Muscle layer of duodenum (tissue), 2 donors: ENCODE data around the gene FAM168A.

Experiments used
- H3K27ac ChIP-seq: one replicate; pipeline ENCODE4 v1.7.0; 2013; ENCODE audit warnings: mild to moderate bottlenecking, low read length
- H3K27me3 ChIP-seq: one replicate; pipeline ENCODE4 v1.7.0; 2013; ENCODE audit warnings: low read depth, mild to moderate bottlenecking, control low read depth, low read length
- H3K36me3 ChIP-seq, 2 donors: one replicate each; pipeline ENCODE4 v1.7.0; 2013; ENCODE audit warnings: low read length in 2 of 2, control low read depth in 1 of 2, mild to moderate bottlenecking in 1 of 2; ENCODE audit not compliant: insufficient read depth in 2 of 2, control insufficient read depth in 1 of 2
- H3K4me1 ChIP-seq, 2 donors: one replicate each; pipeline ENCODE4 v1.7.0; 2013; ENCODE audit warnings: low read length in 2 of 2, mild to moderate bottlenecking in 2 of 2, control low read depth in 1 of 2, moderate library complexity in 1 of 2; ENCODE audit not compliant: insufficient read depth in 2 of 2, control insufficient read depth in 1 of 2
- H3K4me3 ChIP-seq, 2 donors: one replicate each; pipeline ENCODE4 v1.7.0; 2013; ENCODE audit warnings: low read length in 2 of 2, low read depth in 1 of 2, mild to moderate bottlenecking in 1 of 2
- H3K9me3 ChIP-seq, 2 donors: one replicate each; pipeline ENCODE4 v1.7.0; 2013; ENCODE audit warnings: low read length in 2 of 2, control low read depth in 1 of 2, mild to moderate bottlenecking in 1 of 2; ENCODE audit not compliant: control insufficient read depth in 1 of 2
- donor health status: healthy.

Gene FAM168A

GRCh38 chr11:73405146-73405510 is 192.8 kb downstream of the FAM168A start:
- no peaks in the 10 kb centered on the region for H3K27me3 ChIP-seq
- H3K27ac ChIP-seq: no peak overlapping the region
- no peak overlapping the region for H3K4me3 ChIP-seq
- H3K9me3 ChIP-seq: no peaks in the 10 kb centered on the region
- peaks cover 8 to 38% of the 10 kb centered on the region in 2 donors for H3K36me3 ChIP-seq
- H3K4me1 ChIP-seq: no peaks in the 10 kb centered on the region

DNA sequence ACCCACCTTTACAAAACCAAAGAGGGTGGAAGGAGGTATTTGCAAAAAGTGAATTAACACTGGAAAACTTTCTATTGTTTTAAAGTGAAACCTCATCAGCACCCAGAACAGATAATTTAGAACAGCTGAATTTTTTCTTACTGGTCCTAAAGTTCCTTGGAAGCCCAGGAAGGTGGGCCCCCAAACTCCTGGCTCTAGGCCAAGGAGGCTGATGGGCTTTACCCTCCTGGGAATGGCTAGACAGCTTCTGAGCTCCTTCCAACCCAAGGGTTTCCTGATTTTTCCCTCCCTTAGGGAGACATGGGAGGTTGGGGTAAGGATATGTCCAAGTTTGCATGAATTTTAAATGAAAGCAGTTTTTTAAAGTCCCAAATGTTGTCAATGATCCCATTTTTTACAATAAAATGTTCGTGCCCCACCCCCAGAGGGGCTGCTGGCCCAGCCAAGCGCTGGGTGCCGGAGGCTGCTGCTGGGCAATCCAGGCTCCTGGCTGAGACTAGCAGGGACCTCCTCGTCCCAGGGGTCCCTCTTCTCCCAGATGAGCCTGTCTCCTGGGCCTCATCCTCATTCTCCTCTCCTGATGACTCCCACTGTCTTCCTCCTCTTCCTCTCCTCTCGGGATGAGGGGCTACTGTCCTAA is 193.3 kb downstream of the FAM168A start:
- H3K9me3 ChIP-seq: no peaks in the 10 kb centered on the region
- peaks cover 5 to 37% of the 10 kb centered on the region in 2 donors for H3K36me3 ChIP-seq
- no peaks in the 10 kb centered on the region for H3K27me3 ChIP-seq
- H3K4me3 ChIP-seq: no peak overlapping the region
- H3K4me1 ChIP-seq: no peaks in the 10 kb centered on the region
- no peak overlapping the region for H3K27ac ChIP-seq

DNA sequence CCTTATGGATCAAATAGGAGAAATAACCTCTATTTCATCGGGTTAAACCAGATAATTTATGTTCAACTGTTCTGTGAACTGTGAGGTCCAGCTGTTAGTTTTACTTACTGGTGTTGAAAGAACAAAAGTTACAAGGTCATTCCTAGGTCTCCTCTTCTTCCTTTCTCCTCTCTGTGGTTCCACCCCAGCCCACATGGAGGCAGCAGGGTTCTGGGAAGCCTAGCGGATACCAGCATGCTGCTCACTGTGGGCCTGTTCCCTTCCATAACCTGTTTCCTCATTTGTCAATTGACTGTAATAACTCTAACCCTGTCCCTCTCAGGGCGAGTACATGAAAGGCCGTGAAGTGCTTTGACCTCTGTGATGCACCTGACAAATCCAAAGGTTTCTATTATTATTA is 193.9 kb downstream of the FAM168A start:
- no peaks in the 10 kb centered on the region for H3K27me3 ChIP-seq
- H3K27ac ChIP-seq: no peak overlapping the region
- no peaks in the 10 kb centered on the region for H3K4me1 ChIP-seq
- no peak overlapping the region for H3K4me3 ChIP-seq
- H3K36me3 ChIP-seq: peaks cover 3 to 31% of the 10 kb centered on the region in 2 donors
- H3K9me3 ChIP-seq: no peaks in the 10 kb centered on the region

DNA sequence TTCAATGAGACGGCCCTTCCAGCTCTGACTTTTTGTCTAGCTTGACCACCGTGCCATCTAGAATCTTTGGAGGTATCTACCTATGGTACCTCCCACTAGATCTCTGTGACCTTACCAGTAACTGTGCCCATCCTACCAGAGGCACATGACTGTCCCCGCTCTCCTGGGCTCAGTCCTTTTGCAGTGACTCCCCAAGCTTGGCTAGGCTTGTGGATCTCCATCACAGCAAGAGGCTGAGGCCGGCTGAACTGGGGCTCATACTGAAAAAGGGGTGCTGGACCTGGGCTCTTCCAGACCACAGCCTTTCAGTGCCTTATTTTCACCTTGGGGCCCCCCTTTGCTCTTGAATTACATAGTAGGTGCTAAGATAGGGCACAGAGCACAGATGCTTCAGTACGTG is 194.4 kb downstream of the FAM168A start:
- H3K4me3 ChIP-seq: no peak overlapping the region
- H3K4me1 ChIP-seq: no peaks in the 10 kb centered on the region
- no peaks in the 10 kb centered on the region for H3K9me3 ChIP-seq
- no peaks in the 10 kb centered on the region for H3K27me3 ChIP-seq
- H3K36me3 ChIP-seq: peaks cover 3 to 29% of the 10 kb centered on the region in 2 donors
- no peak overlapping the region for H3K27ac ChIP-seq

DNA sequence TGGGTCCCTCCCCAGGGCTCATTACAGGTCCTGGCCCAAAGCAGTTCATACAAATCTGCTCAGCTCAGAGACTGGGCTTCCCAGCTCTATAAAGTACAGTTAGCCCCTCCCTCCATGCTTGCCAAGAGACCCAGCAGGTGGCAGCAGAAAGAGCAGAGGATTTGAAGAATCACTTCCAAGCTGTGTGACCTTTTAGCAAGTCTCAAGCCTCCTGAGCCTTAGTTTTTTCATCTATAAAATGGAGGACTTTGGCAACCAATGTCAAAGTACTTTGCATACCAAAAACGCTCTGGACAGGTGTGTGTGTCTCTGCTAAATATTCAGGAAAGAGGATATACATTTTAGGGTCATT is 195.1 kb downstream of the FAM168A start:
- Histone ChIP-seq H3K27me3 (no peaks in the 10 kb centered on the region), H3K9me3 (no peaks in the 10 kb centered on the region), H3K36me3 (peaks cover 3 to 28% of the 10 kb centered on the region in 2 donors), H3K27ac (no peak overlapping the region), H3K4me1 (no peaks in the 10 kb centered on the region), H3K4me3 (no peak overlapping the region)

- Histone ChIP-seq H3K36me3 (peaks cover 3 to 22% of the 10 kb centered on the region in 2 donors), H3K27ac (no peak overlapping the region), H3K4me1 (no peaks in the 10 kb centered on the region), H3K4me3 (no peak overlapping the region), H3K27me3 (no peaks in the 10 kb centered on the region), H3K9me3 (no peaks in the 10 kb centered on the region)
Observed at GRCh38 chr11:73401924-73402833, 195.7 kb downstream of the FAM168A start.

DNA sequence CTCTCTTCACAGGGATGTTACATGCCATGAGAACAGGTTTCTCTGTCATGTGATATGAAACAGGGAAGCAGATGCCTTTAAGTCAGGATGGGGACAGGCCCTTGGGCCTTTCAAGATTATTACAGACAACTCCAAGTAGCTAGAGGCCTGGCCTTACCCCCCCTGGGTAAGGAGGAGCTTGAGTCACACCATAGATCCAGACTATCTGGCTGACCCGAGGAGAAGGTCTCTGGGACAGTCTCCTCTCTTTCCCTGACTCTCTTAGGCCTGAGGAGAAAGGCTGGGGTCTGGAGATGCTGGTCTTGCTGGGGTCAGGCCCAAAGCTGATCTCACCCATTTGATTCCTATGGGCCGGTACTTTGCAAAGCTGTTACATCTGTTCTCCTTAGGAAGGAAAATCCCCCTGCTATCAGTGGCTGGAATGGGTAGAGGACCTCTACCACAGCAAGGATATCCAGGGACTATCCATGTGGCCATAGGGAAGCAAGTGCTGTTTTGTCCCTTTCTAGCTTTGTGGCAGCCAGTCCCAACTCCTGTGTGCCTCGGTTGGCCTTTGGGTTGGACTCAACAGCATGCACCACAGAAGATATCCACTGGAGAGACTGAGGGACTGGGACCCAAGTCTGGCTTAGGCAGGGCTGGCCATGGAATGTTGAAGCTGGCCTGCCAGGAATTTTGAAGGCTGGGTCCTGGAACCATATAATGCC is 196.5 kb downstream of the FAM168A start:
- no peak overlapping the region for H3K27ac ChIP-seq
- H3K4me3 ChIP-seq: no peak overlapping the region
- no peaks in the 10 kb centered on the region for H3K9me3 ChIP-seq
- H3K27me3 ChIP-seq: no peaks in the 10 kb centered on the region
- H3K36me3 ChIP-seq: peaks cover 3 to 15% of the 10 kb centered on the region in 2 donors
- no peaks in the 10 kb centered on the region for H3K4me1 ChIP-seq

GRCh38 chr11:73400293-73400692 is 197.6 kb downstream of the FAM168A start:
- Histone ChIP-seq H3K27me3 (no peaks in the 10 kb centered on the region), H3K27ac (no peak overlapping the region), H3K4me1 (no peaks in the 10 kb centered on the region), H3K36me3 (peaks cover 0 to 6% of the 10 kb centered on the region in 2 donors), H3K9me3 (no peaks in the 10 kb centered on the region), H3K4me3 (no peak overlapping the region)

GRCh38 chr11:73399636-73400035 is 198.3 kb downstream of the FAM168A start:
- no peak overlapping the region for H3K27ac ChIP-seq
- no peaks in the 10 kb centered on the region for H3K27me3 ChIP-seq
- H3K9me3 ChIP-seq: no peaks in the 10 kb centered on the region
- no peaks in the 10 kb centered on the region for H3K36me3 ChIP-seq
- H3K4me3 ChIP-seq: no peak overlapping the region
- no peaks in the 10 kb centered on the region for H3K4me1 ChIP-seq

DNA sequence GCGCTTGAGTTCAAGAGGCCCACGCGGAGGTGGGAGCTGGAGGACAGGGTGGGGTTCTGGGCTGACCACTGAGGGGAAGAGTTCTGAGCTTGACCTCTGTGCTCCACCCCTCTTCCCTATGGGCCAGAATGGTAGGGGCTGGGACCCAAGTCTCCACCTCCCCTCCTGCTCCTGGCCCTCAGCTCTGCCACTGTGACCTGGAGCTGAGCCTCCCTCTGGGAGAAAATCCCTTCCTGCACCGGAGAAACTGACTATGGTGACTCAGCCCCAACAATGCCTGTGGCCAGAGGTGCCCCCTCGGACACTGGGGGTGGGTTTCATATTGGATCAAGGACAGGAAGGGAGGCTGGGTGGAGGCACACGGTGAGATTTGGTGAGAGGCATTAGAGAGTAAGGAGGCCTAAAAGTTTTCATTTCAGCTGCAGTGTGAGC is 198.7 kb downstream of the FAM168A start:
- H3K27me3 ChIP-seq: no peaks in the 10 kb centered on the region
- H3K9me3 ChIP-seq: no peaks in the 10 kb centered on the region
- no peaks in the 10 kb centered on the region for H3K36me3 ChIP-seq
- no peaks in the 10 kb centered on the region for H3K4me1 ChIP-seq
- H3K4me3 ChIP-seq: no peak overlapping the region
- H3K27ac ChIP-seq: no peak overlapping the region

DNA sequence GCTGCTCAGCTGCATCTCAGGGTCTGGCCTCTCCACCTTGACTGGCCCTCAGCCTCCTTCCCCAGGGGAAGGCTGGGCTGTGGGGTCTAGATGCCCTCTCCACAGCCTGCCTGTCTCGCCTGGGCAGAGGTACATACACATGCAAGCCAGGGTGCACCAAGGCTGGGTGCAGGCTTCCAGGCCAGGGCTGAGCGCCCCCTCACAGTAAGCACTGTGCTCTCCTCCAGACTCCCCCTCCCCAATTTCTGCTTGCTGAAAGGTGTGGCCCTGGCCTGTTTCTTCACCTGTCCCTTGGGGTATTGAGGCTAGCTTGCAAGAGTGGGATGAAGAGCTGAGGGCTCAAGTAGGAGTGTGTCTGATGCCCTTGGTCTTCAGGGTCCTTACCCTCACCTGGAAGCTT is 199.2 kb downstream of the FAM168A start:
- Histone ChIP-seq H3K4me3 (no peak overlapping the region), H3K9me3 (no peaks in the 10 kb centered on the region), H3K27ac (no peak overlapping the region), H3K36me3 (no peaks in the 10 kb centered on the region), H3K27me3 (no peaks in the 10 kb centered on the region), H3K4me1 (no peaks in the 10 kb centered on the region)
